SKM-1 treated with dmso at 0.1 percent for 144 hours (cell line): ENCODE data around the gene HOXB3.
"Not testable (repeated sequence)": the region's sequence is repeated elsewhere in the genome, so short reads cannot be mapped to it uniquely, and the experiment has no call there.

Source experiments
- DNase-seq: peaks from one replicate; lab custom pipeline; 2025; ENCODE audit not compliant: unreplicated experiment; lab: John Stamatoyannopoulos, UW

HOXB3 gene

DNA sequence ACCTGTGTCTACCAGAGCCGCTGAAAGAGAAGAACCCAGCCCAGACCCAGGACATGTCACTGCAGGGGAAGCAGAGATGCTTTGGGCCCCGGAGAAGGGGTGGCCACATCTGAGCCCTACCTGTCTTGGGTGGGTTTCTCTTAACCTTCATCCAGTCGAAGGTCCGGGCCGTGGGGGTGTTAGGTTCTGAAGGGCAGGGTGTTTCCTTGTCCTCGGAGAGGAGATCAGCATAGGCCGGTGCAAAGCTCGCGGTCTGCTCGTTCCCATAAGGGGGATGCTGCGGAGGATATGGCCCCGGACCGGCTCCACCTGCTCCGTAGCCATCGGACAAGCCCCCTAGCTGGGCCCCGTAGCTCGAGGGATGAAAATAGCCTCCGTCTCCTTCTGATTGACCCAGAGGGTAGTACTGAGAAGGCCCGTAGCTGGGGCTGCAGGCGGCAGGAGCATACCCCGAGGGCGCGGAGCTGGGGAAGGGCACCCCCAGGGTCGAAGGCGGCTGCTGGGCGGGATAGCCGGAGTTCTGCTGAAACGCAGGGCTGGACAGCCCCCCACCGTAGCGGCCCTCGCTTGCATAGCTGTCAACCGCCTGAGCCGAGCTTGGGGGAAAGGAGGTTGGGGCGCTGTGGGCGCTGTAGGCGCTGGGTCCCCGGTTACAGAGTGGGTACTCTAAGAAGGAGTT is 59.7 kb downstream of the HOXB3 start:
- no peak for DNase-seq

DNA sequence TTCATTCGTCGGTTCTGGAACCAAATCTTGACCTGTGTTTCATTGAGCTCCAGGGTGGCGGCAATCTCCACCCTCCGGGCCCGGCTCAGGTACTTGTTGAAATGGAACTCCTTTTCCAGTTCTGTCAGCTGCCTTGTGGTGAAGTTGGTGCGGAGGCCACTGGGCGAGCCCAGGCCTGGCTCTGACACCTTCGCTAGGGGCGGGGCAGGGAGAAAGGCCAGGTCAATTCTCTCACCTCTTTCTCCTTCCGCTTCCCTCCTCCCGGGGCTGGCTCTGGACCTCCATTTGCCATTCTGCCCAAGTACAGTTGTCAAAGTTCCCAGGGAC is 60.4 kb downstream of the HOXB3 start:
- no peak for DNase-seq

DNA sequence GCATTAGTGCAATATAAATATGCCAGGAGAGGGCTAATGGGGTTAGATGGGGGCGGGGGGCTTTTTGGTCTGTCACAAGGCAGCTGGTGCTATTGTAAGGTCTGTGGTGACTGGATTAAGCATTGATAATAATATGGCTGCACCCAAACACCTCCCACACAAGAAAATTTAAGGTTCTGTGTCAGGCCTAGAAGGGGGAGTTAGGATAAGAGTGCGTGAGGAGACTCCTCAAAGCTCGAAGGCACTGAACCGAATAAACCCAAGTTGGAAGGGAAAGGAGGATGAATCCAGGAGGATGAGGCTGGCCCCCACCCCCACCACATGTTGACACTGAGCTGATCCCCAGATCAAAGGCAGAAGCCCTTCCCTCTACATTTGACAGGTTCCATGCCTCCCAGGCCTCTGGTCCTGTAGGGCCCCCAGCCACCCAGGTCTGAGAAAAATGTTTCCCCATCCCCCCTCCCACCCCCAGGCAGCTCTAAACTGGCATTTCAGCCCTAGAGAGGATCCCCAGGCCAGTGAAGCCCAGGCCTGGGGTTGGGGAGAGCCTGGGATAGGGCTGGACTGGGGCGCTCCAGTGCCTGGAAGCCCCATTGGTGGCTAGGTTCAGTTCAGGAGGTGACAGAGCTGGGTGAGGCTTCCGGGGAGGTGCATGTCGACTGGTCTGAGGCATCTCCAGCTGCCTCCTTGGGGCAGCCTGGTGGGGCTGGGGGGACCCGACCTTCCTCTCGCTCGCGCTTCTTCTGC is 60.9 kb downstream of the HOXB3 start:
- DNase-seq = no peak

DNA sequence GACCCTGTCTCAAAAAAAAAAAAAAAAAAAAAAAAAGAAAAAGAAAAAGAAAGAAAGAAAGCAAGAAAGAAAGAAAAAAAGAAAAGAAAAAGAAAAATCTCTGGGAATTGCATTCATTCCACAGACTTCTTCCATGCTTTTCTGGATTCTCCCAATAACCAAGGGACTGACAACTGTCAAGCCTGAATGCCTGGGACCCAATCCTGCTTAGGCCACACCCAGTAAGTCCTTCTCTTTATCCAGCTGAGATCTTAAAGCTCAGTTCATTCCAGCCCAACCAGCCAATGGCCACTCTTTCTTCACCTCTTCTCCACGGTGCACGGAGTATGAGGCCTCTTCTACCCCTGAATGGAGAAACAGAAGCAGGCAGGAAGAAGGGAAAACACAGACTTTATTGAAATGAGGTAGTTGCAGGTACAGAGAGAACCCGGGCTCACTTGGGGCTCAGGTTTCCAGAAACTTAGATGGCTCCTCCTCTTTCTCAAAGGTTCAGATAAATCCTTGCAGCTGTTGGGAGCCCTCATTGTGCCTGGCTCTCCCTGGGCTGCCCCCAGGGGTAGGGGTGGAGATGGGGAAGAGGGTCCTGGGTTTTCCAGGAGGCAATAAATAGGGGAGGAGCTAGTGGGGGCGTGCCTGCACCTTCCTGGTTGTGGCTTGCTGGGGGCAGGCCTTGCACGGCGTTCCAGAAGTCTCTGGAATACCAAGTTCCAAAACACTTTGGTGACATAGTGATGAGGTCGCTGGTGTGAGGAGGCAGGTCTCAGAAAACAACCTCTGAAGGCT is 61.7 kb downstream of the HOXB3 start:
- DNase-seq = no peak

DNA sequence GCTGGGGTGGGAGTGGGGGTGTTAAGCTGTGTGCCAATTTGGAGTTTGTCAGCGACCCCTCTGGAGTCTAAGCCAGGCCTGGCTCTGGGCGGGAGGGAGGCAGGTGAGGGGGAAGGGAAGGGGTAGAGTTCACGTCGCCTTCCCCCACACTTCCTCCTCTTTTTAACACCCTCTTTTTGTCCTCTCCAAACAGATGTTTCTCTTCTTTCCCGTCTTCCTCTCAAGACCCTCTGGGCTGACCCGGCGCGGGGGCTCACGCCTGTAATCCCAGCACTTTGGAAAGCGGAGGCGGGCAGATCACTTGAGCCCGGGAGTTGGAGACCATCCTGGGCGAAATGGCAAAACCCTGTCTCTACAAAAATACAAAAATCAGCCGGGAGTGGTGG is 62.5 kb downstream of the HOXB3 start:
- no peak for DNase-seq

DNA sequence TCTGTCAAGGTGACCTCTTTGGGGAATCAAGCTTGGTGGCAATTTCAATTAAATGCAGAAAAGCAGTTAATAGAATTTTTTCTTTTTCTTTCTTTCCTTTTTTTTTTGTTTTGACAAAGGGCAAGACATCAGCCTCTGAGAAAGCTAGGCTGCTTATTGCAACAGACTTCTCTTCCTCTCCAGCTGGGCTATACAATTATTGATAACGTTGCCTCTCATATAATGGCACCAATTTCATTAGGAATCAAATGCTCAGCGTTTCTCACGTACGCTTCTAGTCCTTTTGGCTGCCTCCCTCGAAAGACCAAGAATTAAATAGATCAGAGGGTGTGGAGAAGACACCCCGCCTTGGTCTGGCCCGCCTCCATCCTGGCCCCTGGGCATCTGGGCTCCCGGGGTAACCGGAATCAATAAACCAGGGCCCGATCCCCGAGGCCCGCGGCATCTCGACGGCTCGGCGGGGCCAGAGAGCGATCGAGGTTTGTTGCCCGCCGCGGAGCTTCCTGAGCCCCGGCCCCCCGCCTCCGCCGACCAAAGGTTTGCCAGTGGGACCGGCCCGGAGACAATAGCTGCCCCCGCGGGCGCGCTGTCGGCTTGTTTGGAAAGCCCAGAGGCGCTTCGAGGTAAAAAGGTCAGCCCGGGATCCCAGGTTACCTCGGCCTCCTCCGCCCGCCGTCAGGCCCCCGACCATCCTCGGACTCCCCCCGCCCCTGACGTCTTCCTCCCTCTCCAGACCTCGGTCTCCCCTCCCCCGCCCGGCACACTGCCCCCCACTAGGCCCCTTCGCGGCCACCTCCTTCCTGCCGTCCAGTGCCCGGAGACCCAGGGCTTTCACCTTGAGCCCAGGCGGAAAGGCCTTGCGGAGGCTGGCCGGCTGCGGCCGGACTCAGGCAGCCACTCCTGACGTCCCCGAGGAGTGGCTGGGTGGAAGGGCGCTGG is 63.2 kb downstream of the HOXB3 start:
- no peak for DNase-seq

DNA sequence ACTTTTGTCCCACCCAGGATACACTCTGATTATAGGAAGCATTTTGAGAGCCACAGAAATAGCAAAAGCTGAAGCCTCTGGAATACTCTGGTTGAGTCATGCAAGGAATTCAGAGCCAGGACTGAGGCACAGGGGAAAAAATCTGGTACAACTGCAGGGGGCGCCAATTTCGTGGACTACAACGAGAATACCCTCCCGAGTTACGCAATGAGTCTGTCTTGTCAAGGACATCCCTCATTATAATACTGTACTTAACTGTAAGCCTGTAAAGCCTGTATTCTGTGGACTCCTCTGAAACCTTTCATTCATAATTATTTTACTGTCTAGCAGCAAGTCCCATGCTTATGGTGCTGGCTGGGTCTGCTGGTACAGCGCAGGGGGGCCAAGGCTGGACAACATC is 67.0 kb downstream of the HOXB3 start:
- no peak for DNase-seq

DNA sequence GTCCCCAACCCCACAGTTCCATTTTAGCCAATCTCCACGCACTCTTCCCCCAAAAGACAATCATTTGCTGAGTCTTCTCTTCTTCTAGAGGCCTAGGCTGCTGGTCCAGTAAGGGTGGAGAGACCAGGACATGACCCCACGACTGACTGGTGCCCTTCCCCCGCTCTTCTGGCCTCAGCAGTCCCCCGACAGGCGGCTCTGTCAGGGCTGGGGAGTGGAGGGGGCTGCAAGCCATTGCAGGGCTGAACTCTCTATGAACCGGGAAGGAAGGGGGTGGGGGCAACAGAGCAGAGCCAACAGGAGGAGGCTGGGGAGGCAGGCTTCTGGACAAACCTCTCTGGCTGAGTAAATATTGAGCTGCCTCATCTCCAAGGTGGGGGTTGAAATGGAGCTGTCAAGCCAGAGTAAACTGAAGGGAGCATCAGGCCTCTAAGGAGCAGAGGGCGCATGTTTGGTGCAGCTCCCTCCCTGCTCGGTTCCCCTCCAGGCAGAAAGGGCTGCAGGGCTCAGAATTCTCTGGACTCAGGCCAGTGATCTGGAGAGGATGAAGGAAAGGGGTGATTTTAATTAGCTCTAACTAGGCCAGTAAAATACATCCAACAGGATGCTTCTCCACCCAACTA is 67.9 kb downstream of the HOXB3 start:
- no peak for DNase-seq

DNA sequence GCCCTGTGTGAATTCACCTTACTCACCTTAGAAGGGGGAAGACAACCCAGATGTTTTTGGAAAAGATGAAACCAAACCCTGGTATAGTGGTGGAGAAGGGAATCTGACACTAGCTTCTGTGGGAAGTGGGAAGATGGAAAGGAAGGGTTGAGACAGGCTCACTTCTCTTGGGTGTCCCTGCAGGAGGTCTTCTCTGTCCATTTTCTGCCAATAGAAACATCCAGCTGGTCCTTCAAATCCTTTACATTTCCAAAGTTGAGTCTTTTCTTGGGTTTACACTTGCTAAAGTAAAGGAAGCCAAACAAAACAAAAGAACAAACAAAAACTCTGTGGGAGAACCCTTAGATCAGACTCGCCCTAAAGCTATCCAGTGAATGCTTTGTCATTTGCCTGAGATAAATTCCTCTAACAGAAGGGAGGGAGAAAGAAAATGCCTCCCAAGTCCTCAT is 69.4 kb downstream of the HOXB3 start:
- DNase-seq = no peak

DNA sequence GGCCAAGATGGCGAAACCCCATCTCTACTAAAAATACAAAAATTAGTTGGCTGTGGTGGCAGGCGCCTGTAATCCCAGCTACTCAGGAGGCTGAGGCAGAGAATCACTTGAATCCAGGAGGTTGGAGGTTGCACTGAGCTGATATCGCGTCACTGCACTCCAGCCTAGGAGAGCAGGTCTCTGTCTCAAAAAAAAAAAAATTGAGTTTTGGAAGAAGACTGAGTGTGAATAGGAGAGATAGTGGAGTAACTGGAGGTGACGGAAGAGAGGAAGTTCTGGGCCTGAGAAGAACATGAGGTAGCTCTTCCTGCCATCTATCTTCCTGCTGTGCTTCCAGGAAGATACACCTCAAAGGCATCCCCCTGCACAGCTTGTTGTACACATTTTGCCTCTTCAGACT is 70.6 kb downstream of the HOXB3 start:
- DNase-seq = no peak

DNA sequence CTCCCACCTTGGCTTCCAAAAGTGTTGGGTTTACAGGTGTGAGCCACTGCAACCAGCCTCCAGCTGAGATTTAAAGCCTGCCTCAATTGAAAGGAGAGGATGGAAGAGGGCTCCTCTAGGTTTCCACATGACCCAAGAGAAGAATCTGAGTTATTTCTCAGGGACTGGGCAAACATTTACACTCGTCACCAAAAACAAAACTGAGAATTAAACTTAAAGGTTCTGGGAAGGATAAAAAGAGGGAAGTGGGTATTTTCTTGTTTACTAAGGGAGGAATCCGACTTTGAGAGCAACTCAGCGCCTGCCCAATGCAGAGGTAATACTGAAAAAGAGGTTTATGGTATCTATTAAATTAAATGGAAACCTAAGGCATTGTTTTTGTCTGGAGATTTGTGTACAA is 72.6 kb downstream of the HOXB3 start:
- DNase-seq = no peak

DNA sequence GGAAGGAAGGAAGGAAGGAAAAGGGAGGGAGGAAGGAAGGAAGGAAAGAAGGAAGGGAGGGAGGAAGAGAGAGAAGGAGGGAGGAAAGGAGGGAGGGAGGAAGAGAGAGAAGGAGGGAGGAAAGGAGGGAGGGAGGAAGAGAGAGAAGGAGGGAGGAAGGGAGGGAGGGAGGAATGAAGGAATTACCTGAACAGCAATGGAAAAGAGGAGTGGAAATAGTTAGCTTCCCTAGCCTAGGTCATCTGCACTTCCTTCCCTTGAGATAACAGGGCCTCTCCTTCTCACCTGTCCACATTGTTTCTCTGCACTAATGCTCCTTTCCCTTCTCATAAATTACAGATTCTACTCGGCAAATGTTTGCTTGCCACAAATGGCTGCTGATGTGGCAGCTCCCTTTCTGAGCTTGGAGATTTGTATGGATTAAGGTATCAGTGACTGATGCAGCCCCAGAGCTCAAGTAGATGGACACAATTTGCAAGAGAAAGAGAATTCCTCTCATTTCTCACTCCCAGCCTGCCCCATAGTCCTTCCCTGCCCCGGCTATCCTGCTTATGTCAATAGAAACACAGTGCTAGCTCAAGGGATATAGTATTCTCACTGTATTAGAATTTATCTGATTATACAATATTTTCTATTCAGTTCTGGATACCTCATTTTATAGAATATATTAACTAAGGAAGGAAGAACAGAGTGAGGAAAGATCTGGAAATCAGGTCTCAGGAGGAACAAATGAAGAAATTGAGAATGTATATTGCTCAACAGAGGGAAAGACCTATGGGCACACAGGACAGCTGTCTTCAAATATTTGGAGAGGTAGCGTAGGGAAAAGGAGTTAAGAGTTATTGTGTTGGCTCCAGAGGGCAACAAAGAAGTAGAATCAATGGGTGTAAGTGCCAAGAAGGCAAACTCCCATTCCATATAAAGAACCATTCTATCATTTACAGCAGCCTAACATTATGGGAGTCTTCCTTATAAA is 73.8 kb downstream of the HOXB3 start:
- DNase-seq = no peak

DNA sequence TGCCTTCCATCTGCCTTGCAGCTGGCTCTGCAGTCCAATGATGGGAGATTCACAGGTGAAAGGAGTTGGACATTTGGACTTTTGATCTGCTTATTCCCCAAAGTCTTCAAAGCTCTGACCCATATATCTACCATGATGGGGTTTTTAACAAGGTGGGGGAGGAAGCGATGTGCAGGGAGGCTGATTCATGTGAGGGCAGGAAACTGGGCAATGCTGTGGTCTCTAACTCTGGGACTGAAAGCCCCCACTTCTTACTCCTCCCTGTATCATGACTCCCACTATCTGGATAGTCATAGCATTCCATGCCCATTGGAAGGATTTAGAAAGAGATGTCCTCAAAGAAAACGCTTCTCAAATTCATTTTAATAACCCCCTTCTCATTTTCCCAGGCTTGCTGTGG is 75.6 kb downstream of the HOXB3 start:
- no peak for DNase-seq

DNA sequence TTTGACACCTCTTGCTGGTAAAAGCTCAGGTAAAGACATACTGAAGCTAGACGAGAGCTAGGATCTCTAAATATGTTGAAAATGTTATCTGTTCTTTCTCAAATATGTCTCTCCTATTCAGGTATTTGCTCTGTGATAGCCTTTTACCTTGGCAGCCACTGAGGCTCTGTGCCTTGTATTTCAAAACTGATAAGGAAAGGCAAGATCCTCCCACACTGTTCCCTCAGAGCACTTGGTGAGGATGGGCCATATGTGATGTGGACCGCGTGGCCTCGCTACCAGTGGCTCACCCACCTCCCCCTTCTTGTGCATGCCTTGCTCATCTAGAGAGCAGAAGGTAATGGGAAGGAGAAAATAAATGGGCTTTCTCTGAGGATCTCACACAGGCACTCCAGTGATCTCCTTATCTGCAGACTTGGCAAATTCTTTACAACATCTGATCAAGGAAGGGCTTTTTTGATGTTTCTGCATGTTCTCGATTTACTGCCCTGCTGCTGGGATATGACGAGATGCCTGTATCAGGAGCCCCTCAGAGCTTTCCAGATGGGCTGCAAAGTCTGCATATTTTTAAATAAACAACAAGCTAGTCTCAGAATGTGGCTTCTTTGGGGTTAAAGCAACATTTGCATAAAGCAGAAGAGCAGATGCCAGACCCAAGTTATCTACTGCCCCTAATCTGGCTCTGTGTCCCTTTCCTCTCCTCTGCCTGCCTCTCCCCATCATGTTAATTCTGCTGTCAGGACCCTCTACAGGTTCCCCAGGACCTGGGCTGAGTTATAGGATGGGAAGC is 76.2 kb downstream of the HOXB3 start:
- DNase-seq = no peak

DNA sequence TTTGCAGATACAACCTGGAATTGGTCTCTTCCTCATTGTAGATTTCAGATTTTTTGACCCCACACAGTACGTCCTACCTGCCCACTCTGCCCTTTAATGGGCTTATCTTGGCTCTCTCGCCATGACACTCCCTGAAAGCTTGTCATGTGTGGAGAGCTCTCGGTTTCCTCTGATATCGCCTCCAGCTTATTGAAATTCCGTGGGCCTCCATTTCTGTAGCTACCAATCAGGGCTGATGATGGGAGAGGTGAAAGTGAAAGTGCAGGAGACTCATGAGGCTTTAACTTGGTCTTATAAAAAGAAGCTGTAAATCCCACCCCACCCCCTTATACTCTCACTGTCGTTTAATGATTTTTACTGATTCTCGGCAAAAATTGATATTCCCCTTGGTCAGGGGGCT is 76.9 kb downstream of the HOXB3 start:
- DNase-seq = no peak

DNA sequence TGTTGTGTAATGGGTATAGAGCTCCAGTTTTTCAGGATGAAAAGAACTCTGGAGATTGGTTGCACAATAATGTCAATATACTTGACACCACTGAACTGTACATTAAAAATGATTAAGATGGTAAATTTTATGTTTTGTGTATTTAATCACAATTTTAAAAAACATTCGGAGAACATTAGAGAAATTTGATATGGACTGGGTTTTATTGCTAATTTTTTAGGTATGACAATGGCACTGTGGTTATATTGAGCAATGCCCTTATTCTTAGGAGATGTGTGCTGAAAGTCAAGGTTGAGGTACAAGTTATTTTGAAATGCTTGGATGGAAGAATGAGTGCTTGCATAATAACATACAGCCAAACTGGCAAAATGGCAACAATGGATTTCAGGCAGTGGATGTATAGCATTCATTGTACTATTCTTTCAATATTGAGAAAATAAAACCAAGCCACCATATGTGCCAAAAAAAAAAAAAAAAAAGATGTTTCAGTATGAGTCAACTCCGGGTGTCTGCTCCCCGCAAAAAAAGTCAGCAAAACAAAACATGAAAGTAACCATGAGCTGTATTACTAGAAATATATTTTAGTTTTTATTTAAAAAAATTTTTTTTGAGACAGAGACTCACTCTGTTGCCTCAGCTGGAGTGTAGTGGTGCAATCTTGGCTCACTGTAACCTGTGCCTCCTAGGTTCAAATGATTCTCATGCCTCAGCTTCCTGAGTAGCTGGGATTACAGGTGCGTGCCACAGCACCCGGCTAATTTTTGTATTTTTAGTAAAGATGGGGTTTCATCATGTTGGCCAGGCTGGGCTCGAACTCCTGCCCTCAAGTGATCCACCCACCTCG is 79.1 kb downstream of the HOXB3 start:
- peak; percentile 70 for DNase-seq

DNA sequence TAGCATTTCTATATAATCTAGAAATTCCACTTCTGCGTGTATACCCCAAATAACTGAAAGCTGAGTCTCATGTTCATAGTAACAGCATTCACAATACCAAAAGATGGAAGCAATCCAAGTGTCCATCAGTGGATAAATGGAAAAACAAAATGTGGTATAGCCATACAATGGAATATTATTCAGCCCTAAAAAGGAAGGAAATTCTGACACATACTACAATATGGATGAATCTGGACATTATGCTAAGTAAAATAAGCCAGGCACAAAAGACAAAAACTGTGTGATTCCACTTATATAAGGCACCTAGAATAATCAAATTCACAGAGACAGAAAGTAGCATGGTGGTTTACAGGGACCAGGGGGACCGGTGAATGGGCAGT is 79.7 kb downstream of the HOXB3 start:
- no peak for DNase-seq

DNA sequence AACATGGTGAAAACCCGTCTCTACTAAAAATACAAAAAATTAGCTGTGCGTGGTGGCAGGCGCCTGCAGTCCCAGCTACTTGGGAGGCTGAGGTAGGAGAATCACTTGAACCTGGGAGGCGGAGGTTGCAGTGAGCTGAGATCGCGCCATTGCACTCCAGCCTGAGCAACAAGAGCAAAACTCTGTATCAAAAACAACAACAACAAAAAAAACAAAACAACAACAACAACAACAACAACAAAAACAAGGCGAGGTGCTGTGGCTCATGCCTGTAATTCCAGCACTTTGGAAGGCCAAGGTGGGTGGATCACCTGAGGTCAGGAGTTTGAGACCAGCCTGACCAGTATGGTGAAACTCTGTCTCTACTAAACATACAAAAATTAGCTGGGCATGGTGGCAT is 80.3 kb downstream of the HOXB3 start:
- DNase-seq = not testable (repeated sequence)
